Vagina (tissue), 2 donors: ENCODE data around the gene ARID1B.

Experiments
- POLR2A ChIP-seq, 2 donors: fragments of 450-650 bp; IDR thresholded peaks; one replicate each; pipeline ENCODE4 v1.6.1; 2017; ENCODE audit warnings: antibody characterized with exemption in 2 of 2, mild to moderate bottlenecking in 2 of 2, moderate library complexity in 2 of 2
- POLR2AphosphoS5 ChIP-seq, 2 donors: sonication (generic); formaldehyde crosslinking; IDR thresholded peaks; one replicate each; pipeline ENCODE4 v1.9.0; 2017; ENCODE audit warnings: antibody characterized with exemption in 2 of 2, mild to moderate bottlenecking in 2 of 2, low read depth in 1 of 2; ENCODE audit not compliant: insufficient read depth in 1 of 2
- TF ChIP-seq, protein P1 (sequence below), 3 experiments: fragments of 450-650 bp in 2 of 3; fragments of 200-600 bp in 1 of 3; sonication (generic) in 1 of 3; IDR thresholded peaks; one replicate each; pipeline ENCODE4 v1.5.1; 2017 to 2019; ENCODE audit warnings: antibody characterized with exemption in 3 of 3, mild to moderate bottlenecking in 2 of 3, moderate library complexity in 2 of 3

DNA sequence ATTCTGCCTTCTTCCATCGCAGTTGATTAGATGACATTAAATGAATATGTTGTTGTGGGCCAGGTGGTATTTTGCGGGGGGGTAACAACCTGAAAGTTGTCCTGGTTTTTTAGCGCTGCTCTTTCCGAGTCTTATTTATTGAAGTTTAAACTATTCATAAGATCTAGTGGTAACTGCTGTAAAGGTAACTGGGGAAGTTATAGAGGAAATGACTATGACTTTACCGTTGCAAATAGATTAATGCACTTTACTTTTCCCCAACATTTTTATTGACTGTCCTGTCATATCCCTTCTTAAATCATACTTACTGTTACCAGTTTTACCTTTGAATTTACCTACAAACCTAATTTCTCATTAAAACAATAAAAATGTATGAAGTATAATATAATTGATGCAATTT lies 173.4 kb downstream of the ARID1B start:
- TF ChIP-seq, protein P1, sequence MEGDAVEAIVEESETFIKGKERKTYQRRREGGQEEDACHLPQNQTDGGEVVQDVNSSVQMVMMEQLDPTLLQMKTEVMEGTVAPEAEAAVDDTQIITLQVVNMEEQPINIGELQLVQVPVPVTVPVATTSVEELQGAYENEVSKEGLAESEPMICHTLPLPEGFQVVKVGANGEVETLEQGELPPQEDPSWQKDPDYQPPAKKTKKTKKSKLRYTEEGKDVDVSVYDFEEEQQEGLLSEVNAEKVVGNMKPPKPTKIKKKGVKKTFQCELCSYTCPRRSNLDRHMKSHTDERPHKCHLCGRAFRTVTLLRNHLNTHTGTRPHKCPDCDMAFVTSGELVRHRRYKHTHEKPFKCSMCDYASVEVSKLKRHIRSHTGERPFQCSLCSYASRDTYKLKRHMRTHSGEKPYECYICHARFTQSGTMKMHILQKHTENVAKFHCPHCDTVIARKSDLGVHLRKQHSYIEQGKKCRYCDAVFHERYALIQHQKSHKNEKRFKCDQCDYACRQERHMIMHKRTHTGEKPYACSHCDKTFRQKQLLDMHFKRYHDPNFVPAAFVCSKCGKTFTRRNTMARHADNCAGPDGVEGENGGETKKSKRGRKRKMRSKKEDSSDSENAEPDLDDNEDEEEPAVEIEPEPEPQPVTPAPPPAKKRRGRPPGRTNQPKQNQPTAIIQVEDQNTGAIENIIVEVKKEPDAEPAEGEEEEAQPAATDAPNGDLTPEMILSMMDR (IDR thresholded peaks at IDR 0.05), result no peak
- TF ChIP-seq POLR2A (IDR thresholded peaks at IDR 0.05) (no peak), POLR2AphosphoS5 (IDR thresholded peaks at IDR 0.05; ENCODE audit: insufficient read depth in 1 of 2, low read depth in 1 of 2) (no peak)
